GM18907 (cell line): ENCODE data around the gene CCDC127.
"Not testable (repeated sequence)": the region's sequence is repeated elsewhere in the genome, so short reads cannot be mapped to it uniquely, and the experiment has no call there.

Experiments used
- ATAC-seq: cut with Tn5 transposase; IDR thresholded peaks from one replicate; pipeline ENCODE4 v1.9.1; 2021; ENCODE audit warnings: mild to moderate bottlenecking, moderate library complexity; ENCODE audit not compliant: unreplicated experiment

CCDC127 gene, protein sequence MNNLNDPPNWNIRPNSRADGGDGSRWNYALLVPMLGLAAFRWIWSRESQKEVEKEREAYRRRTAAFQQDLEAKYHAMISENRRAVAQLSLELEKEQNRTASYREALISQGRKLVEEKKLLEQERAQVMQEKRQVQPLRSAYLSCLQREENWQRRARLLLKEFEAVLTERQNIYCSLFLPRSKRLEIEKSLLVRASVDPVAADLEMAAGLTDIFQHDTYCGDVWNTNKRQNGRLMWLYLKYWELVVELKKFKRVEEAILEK

DNA sequence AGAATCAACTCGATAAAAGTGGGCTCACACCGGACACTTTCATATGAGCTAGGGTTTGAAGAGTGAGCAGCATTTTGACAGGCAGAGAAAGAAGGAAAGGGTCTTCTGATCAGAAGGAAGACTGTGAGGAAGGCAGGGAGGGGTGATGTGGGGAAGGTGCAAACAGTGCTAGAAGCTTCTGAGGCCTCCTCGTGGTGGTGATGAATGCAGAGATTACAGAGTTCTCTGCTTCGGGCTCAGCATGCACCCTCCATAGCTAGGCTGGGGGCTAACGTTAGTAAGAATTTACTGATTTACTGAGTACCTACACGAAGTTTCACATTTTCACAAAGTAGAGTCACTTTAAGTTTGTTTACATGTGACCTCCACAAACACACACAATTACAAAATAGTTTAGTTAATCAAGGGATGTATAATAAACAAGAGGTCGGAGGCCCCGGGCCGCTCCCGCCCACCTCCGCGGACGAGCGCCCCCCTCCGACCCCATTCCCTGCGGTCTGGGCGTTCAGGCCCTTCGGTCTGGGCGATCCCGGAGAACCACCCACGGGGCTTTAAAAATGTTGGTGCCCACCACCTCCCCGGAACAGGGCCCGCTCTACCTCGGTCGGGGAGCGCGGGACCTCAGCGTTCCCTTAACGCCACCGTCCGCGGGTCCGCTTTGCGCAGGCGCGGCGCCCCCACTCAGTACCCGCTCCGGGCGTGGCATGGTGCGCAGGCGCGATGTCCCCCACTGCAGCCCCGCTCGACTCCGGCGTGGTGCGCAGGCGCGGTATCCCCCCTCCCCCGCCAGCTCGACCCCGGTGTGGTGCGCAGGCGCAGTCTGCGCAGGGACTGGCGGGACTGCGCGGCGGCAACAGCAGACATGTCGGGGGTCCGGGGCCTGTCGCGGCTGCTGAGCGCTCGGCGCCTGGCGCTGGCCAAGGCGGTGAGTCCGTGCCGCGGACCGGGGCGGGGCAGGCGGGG lies at the start of gene CCDC127, which contains the start of gene SDHA:
Gene CCDC127, minus strand, starts transcription at position 660 of the 963 bp plus-strand sequence. CDS start 1,304 bp downstream, outside the sequence.
Gene SDHA, plus strand, starts transcription at position 827 of the 963 bp plus-strand sequence. Its CDS starts 36 bp downstream, at position 863.
- peak; percentile 81 for ATAC-seq

DNA sequence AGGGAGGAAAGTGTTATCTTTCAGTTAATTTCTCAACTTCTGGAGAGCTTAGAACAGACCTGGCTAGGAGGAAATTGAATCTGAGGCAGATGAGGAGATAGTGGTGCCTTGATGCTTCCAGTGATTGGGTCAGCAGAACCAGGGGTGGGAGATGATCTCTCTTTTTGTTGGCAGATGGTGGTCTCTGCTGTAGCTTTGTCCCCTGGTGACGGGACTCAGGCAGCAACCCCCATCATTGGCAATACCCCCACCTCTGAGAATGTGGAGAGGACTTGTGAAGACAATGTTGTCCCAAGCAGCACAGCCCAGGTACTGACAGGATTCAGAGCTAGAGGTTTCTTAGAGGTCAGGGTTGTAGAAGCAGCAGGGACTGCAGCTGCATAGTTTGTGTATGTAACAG lies 49.8 kb upstream of the CCDC127 start:
- no peak for ATAC-seq

DNA sequence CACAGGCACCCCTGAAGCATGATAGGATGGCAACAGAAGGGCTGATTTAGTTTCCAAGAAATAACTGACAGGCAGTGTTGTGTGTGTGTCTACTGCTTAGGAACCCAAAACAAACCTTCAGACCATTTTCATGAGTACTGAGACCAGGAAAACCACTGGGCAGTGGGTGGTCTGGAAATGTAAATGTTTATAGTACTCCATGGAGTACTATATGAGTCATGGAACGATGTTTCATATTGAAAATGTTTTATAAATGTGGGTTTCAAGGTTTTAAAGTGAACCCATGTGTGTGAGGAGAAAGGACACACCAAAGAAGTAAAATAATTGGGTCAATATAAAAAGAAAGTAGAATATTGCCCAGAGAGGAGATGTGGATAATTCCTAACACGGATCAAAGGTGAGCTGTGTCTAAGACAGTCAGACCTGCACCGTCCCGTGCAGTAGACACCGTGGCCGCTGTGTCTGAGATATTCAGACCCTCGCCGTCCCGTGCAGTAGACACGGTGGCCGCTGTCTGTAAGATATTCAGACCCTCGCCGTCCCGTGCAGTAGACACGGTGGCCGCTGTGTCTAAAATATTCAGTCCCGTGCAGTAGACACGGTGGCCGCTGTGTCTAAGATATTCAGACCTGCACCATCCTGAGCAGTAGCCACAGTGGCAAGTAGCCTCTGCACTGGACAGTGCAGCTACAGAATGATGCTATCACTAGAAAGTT lies 48.5 kb upstream of the CCDC127 start:
- not testable (repeated sequence) for ATAC-seq

- no peak for ATAC-seq
Measured at GRCh38 chr5:264338-264737, 46.4 kb upstream of the CCDC127 start.

DNA sequence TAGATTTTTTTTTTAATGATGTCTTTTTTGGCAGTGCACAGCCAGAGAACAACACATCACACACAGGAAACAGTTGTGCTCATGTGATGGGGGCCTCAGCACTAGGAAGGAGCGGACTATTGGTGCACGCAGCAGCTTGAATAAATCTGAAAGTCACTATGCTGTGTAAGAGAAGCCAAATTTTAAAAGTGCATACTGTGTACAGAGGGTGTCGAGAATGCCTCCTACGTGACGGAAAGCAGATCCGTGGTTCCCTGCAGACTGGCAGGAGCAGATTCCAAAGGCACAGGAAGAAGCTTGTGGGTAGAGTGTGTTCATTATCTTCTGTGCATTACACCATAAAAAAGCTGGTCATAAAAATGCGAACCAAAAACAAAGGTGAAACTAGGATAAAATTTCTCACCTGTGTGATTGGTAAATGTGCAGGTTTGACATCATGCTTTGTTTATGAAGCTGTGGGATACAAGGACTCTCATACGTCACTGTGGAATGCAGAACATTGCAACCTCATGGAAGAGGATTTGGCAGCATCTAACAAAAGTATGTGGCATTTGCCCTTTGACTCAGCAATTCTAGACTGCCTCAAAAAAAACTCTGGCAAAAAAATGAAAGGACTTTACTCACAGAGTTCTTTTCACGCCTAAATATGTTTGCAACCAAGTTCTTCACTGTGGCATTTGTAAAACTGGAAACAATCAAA lies 45.5 kb upstream of the CCDC127 start:
- not testable (repeated sequence) for ATAC-seq

- ATAC-seq = no peak
Measured at GRCh38 chr5:257148-257547, 39.2 kb upstream of the CCDC127 start.

- not testable (repeated sequence) for ATAC-seq
Measured at GRCh38 chr5:256347-256746, 38.4 kb upstream of the CCDC127 start.

GRCh38 chr5:255116-255515 lies 37.2 kb upstream of the CCDC127 start:
- not testable (repeated sequence) for ATAC-seq

- not testable (repeated sequence) for ATAC-seq
Measured at GRCh38 chr5:254322-254721, 36.4 kb upstream of the CCDC127 start.

DNA sequence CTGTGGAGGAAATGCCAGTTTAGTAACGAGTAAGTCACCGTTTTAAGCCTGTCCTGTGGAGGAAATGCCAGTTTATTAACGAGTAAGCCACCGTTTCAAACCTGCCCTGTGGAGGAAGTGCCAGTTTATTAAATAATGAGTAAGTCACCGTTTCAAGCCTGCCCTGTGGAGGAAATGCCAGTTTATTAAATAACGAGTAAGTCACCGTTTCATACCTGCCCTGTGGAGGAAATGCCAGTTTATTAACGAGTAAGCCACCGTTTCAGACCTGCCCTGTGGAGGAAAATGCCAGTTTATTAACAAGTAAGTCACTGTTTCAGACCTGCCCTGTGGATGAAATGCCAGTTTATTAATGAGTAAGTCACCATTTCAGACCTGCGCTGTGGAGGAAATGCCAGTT lies 34.6 kb upstream of the CCDC127 start:
- no peak for ATAC-seq

DNA sequence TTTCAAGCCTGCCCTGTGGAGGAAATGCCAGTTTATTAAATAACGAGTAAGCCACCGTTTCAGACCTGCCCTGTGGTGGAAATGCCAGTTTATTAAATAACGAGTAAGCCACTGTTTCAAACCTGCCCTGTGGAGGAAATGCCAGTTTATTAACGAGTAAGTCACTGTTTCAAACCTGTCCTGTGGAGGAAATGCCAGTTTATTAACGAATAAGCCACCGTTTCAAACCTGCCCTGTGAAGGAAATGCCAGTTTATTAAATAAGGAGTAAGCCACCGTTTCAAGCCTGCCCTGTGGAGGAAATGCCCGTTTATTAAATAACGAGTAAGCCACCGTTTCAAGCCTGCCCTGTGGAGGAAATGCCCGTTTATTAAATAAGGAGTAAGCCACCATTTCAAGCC lies 34.0 kb upstream of the CCDC127 start:
- ATAC-seq = not testable (repeated sequence)

GRCh38 chr5:251538-251937 lies 33.6 kb upstream of the CCDC127 start:
- ATAC-seq = not testable (repeated sequence)

DNA sequence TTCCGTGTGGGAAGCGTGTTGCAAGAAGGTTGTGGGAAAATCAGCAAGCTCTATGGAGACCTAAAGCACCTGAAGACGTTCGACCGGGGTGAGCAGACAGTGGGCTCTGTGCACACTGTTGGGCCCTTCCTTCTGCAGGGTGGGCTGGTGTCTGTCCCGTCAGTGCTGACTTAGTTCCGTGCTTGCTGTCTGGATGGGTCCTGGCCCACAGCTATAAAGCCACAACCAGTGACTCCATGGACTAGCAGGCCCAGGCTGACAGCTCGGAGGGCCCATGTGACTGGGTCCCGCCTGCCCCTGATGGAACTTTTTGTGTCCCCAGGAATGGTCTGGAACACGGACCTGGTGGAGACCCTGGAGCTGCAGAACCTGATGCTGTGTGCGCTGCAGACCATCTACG lies 33.1 kb upstream of the CCDC127 start:
- ATAC-seq = not testable (repeated sequence)

DNA sequence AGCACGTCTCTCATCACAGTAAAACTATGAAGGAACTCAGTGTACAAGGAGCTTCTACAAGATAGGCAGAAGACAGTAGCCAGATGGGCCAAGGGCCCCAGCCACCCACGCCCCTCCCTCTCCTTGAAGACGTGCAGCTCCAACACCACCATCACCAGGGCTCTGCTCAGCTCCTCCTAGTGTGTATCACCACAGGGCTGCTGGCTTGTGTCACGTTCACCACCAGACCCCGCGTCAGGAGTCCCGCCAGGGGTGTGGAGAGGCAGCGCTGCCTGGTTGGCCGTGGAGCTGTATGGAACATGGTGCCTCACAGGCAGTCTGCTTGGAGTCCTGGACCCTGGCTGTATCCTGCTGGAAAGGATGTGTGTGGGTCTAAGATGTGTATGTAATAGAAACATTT lies 32.4 kb upstream of the CCDC127 start:
- not testable (repeated sequence) for ATAC-seq

- not testable (repeated sequence) for ATAC-seq
Measured at GRCh38 chr5:245717-246116, 27.8 kb upstream of the CCDC127 start.

DNA sequence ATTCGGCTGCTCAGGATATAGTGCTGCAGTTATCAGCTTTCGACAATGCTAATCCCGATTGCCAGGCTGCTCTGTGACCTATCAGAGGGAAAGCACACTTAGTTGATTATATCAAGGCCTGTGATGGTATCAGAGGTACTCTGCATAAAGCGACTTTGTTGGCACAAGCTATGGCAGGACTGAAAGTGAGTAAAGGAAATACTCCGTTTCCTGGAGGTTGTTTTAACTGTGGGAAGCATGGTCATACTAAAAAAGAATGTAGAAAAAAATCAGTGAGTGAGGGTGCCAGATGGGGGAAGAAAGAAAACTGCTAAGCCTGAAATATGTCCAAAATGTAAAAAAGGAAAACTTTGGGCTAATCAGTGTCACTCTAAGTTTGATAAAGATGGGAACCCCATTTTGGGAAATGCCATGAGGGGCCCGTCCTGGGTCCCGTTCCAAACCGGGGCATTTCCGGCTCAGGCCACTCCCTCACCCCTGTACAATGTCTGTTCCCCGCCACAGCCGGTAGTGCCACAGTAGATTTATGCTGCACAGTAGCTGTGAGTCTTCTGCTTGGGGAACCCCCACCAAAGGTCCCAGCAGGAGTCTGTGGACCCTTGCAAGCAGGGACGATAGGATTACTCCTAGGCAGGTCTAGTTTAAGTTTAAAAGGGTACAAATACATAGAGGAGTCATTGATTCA lies 25.9 kb upstream of the CCDC127 start:
- not testable (repeated sequence) for ATAC-seq

GRCh38 chr5:241045-241669 lies 23.2 kb upstream of the CCDC127 start:
- ATAC-seq = not testable (repeated sequence)

- not testable (repeated sequence) for ATAC-seq
Measured at GRCh38 chr5:240550-240949, 22.6 kb upstream of the CCDC127 start.

GRCh38 chr5:237931-238330 lies 20.0 kb upstream of the CCDC127 start:
- not testable (repeated sequence) for ATAC-seq
